Measurements from ENCODE around the gene DOCK10.

DOCK10 gene

DNA sequence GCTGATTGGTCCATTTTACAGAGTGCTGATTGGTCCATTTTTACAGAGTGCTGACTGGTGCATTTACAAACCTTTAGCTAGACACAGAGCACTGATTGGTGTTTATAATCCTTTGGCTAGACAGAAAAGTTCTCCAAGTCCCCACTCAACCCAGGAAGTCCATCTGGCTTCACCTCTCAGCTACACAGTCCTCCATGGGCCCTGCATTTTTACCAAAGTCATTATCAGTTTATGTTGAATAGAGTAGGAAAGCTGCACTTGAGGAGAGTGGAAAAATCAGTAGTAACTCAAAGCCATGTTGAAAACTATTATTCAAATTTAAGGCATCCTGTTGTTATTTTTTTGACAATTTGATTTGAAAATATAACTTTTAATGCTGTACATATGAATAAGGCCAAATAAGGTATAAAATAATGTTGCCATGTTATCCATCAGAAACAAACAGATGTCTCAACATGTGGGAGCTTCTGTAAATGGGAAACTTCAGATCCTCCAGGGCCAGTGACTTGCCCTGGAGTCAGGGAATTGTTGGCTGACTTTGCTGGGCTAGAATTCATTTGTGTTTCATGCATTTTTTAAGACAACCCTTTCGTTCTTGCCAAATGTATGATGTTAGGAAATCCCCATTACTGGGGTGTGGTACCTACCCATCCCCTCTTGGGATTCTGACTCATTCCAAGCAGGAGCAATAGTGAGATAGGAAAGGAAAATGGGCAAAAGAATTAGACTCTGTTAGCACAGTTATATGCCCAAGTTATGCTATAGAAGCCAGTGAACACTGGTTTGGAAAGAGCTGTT, 288.3 kb downstream of the DOCK10 start:
- DNase-seq, result no peak

GRCh38 chr2:224751996-224752698, 290.1 kb downstream of the DOCK10 start:
- no peak for DNase-seq

- no peak for DNase-seq
Observed at GRCh38 chr2:224749136-224749535, 293.1 kb downstream of the DOCK10 start.

DNA sequence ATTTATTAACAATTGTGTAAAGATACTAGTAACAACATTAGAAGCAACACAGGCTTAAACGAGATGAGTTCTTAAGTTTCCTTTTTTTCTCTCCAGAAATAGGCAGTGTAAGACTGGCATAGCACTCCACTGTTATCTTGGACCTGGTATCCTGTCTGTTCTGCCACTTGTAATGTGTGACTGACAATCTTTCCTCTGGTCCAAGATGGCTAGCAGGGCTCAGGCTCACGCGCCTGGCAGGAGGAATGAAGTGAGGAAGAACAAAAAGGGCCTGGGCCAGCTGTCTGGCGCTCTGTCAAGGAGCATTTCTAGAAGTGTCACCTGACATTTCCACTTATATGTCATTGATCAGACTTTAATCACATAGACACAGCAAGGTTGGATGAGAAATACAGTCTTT, 294.5 kb downstream of the DOCK10 start:
- DNase-seq, result no peak

GRCh38 chr2:224736227-224736626, 306.0 kb downstream of the DOCK10 start:
- no peak for DNase-seq

- no peak for DNase-seq
Observed at GRCh38 chr2:224734949-224735348, 307.3 kb downstream of the DOCK10 start.

- DNase-seq, result no peak
Observed at GRCh38 chr2:224731665-224732064, 310.6 kb downstream of the DOCK10 start.

DNA sequence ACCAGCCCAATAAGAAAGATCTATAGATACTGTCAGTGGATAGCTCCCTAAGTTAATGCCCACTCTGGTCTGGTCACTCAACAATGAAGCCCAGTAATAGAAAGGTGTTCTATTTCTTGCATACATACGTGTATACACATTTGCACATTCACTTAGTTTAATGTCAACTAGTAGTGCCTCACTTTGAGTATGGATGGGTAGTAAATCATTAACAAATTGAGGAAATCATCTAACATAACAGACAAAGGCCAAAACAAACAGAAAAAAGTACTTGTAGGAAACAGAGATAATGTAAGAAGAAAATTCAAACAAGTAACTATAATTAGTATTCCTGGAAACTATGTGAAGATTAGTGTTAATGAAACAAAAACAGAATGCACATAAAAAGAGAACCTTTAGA, 312.8 kb downstream of the DOCK10 start:
- DNase-seq, result no peak

DNA sequence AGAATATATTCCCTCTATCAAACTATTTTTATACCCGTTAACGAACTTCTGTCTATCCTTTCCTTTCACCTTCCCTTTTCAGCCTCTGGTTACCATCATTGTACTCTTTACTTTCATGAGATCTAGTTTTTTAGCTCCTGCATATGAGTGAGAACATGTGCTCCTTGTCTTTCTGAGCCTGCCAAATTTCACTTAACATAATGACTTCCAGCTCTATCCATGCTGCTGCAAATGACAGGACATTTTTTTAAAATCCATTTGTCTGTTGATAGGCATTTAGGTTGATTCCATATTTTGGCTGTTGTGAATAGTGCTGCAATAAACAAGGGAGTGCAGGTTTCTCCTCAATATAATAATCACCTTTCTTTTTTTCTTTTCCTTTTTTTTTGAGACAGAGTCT, 317.9 kb downstream of the DOCK10 start:
- DNase-seq, result no peak

DNA sequence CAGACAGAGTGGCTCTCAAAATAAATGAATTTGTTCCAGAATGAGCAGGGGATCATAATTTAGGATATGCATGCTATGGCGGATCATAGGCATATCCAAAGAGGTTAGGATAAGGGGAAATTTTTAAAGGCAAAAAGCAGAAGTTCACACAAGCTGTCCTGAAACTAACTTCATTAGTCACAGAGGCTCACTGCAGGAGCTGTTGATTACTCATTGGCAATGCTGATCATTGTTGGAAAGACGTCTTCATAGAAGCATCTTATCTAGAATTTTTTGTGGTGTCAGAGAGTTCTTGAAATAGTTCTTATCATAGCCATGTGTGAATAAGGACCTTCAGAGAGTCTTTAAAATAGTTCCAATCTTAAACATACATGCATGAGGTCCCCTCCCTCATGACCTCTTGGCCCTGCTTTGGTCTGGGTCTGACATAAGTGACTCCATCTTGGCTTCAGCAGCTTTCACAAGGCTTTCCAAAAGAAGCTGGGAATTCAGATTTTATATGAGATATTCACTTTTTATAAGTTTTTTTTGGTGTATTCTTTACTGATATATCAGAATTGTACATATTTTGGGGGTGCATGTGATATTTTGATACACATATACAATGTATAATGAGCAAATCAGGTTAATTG, 318.6 kb downstream of the DOCK10 start:
- DNase-seq, result no peak

DNA sequence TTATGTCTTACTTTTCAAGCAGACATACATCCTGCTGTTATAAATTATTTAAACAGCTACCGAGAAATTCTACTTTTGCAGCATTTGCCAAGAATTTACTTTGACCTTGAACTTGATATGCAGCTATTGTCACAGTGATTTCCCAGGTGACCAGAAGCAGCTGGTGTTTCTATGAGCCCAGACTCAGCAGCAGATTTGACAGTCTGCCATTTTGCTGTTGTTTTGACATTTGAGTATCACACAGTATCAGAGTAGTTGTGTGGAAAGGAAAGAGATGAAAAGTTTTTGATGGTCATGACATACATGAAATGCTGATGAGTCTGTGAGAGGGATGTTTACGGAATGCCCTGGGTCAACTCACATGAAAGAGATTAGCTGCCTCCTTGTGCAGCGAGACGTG, 319.5 kb downstream of the DOCK10 start:
- DNase-seq, result no peak

DNA sequence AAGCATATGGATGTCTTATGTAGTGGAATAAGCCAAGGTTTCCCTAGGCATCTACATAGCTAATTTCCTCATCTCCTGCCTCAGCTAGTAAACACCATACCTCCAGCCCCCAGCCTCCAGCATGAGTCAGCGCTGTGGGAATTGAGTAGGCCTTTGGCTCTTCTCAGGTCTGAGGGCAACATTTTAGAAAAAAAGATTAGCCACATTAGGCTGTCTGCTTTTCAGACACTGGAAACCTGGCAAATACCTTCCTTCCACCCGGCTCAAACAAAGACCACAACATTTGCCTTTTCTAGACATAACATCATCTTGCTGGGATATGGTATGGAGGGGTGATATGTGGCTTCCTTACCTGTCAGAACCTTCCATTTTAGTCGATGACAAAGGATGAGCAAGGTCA, 320.0 kb downstream of the DOCK10 start:
- no peak for DNase-seq

- DNase-seq, result no peak
Observed at GRCh38 chr2:224716921-224717320, 325.3 kb downstream of the DOCK10 start.

- no peak for DNase-seq
Observed at GRCh38 chr2:224716201-224716600, 326.1 kb downstream of the DOCK10 start, which contains the start of gene CCDC195. Gene CCDC195, minus strand, starts transcription at chr2:224716365. Its CDS starts 0 bp downstream, at chr2:224716365.

Measured in SIG-M5 (cell line).